Measurements from ENCODE around the gene AHRR. TPM values are rescaled to one million over a fixed set of nuclear protein-coding genes. Genes with fewer than 3 reads are reported as not detected.
A peak's percentile ranks its signal among the peaks of the same experiment; 100 is the strongest.

Gene AHRR
- total and polyA plus RNA-seq, 12 donors, result 0.07 to 1.2 (median 0.33) TPM; not detected in 2

DNA sequence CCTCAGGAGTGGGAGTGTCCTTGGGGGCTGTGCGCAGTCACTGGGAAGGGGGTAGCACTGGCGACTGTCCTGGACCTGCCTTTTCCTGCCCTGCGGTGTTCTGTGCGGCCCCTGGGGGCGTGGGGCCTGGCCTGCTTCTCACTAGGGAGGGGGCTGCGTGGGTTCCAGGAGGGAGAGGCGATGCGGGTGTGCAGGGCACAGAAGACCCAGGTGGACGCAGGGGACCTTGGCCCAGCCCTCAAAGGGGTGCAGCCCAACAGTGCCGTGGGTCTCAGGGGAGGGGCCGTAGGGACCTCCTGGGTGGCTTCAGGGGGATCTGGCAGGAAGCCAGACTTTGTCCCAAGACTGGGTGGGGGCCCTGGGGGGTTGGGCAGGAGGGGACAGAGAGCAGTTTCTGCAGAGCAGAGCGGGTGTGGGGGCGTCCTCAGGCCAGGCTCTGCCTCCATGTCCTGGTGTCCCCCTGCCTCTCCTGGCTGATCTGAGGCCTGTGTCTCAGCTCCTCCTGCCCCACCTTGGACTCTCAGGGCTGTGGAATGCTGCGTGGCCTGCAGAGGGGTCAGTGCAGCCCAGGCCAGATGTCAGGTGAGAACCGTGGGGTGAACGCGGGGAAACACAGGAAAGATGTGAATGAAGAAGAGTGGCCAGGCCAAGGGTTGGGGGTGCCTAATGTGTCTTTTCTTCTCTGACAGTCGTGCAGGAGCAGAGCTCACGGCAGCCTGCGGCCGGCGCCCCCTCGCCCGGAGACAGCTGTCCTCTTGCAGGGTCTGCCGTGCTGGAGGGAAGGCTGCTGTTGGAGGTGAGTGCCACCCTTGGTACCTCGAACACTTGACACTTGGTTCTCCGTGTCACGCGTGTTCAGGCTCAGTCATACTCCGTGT is 54.6 kb downstream of the AHRR start:
- intact Hi-C loops (cut with DNase I), result no loop called here
- Histone ChIP-seq H3K4me1 (peaks cover 0 to 9% (median 6%) of the 10 kb centered on the region in 9 donors), H3K36me3 (no peaks in the 10 kb centered on the region), H3K27me3 (peaks cover 0 to 36% (median 30%) of the 10 kb centered on the region in 7 donors), H3K4me3 (no peak overlapping the region), H3K9me3 (peaks cover 0 to 14% (median 0%) of the 10 kb centered on the region in 11 donors), H3K27ac (no peak overlapping the region)
- TF ChIP-seq, protein P1, sequence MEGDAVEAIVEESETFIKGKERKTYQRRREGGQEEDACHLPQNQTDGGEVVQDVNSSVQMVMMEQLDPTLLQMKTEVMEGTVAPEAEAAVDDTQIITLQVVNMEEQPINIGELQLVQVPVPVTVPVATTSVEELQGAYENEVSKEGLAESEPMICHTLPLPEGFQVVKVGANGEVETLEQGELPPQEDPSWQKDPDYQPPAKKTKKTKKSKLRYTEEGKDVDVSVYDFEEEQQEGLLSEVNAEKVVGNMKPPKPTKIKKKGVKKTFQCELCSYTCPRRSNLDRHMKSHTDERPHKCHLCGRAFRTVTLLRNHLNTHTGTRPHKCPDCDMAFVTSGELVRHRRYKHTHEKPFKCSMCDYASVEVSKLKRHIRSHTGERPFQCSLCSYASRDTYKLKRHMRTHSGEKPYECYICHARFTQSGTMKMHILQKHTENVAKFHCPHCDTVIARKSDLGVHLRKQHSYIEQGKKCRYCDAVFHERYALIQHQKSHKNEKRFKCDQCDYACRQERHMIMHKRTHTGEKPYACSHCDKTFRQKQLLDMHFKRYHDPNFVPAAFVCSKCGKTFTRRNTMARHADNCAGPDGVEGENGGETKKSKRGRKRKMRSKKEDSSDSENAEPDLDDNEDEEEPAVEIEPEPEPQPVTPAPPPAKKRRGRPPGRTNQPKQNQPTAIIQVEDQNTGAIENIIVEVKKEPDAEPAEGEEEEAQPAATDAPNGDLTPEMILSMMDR (IDR thresholded peaks at IDR 0.05), result no peak
- DNase-seq, result peak in 1 of 2 donors; percentile 2
- 90% methylated on average over 30 of the region's 30 CpGs for WGBS, 2 donors
- ATAC-seq, result no peak

GRCh38 chr5:376799-377325 is 55.3 kb downstream of the AHRR start:
- peaks cover 0 to 20% (median 0%) of the 10 kb centered on the region in 11 donors for H3K9me3 ChIP-seq
- peaks cover 0 to 35% (median 30%) of the 10 kb centered on the region in 7 donors for H3K27me3 ChIP-seq
- no peak overlapping the region for H3K4me3 ChIP-seq
- TF ChIP-seq, protein P1 (IDR thresholded peaks at IDR 0.05), result no peak
- no peaks in the 10 kb centered on the region for H3K36me3 ChIP-seq
- 90 to 95% methylated on average over 12 of the region's 12 CpGs for WGBS, 2 donors
- no peak overlapping the region for H3K27ac ChIP-seq
- peaks cover 0 to 9% (median 6%) of the 10 kb centered on the region in 9 donors for H3K4me1 ChIP-seq
- ATAC-seq (no peak), DNase-seq (no peak)
- intact Hi-C loops (cut with DNase I), result no loop called here

DNA sequence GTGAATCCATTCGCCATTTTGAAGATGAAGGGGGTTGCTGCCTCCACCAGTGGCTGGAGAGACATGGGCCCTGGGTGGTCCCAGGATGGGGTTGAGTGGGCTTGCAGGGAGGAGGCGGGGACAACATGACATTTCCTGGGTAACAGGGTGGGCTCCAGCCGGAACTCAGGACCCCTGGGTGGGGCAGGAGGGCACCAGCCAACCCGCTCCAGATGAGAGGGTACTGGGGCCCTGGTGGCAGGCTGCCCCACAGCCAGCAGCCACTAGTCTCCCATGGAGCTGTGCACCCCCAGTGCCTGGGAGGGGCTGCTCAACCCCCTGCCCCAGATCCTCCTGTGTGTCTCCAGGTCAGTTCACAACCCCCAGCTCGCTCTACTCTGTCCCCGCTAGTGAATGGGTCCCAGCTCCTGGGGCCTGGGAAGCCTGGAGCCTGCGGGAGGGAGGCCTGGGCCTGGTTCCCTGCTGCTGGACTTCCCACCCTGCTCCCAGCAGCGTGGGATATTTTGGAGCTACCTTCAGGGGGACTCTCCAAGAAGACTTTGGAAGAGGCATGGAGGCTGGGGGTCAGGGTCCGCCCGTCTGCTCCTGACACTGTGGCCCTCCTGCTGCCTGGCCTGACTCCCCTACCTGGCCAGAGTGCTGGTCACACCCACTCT is 55.9 kb downstream of the AHRR start:
- intact Hi-C loops (cut with DNase I), result no loop called here
- peaks cover 0 to 35% (median 30%) of the 10 kb centered on the region in 7 donors for H3K27me3 ChIP-seq
- peaks cover 0 to 8% (median 5%) of the 10 kb centered on the region in 9 donors for H3K4me1 ChIP-seq
- H3K4me3 ChIP-seq, result no peak overlapping the region
- WGBS, 2 donors, result 93 to 98% methylated on average over 10 of the region's 10 CpGs
- H3K27ac ChIP-seq, result no peak overlapping the region
- peaks cover 0 to 26% (median 0%) of the 10 kb centered on the region in 11 donors for H3K9me3 ChIP-seq
- H3K36me3 ChIP-seq, result no peaks in the 10 kb centered on the region
- ATAC-seq (peak in 1 of 8 donors; percentile 29), DNase-seq (peak in 1 of 2 donors; percentile 1)
- TF ChIP-seq, protein P1 (IDR thresholded peaks at IDR 0.05), result no peak

GRCh38 chr5:378301-378891 is 56.9 kb downstream of the AHRR start:
- 74 to 76% methylated on average over 8 of the region's 8 CpGs for WGBS, 2 donors
- DNase-seq (no peak), ATAC-seq (no peak)
- peaks cover 0 to 31% (median 0%) of the 10 kb centered on the region in 11 donors for H3K9me3 ChIP-seq
- no peaks in the 10 kb centered on the region for H3K36me3 ChIP-seq
- no peak overlapping the region for H3K4me3 ChIP-seq
- intact Hi-C loops (cut with DNase I), result no loop called here
- H3K4me1 ChIP-seq, result peaks cover 0 to 8% (median 5%) of the 10 kb centered on the region in 9 donors
- TF ChIP-seq, protein P1 (IDR thresholded peaks at IDR 0.05), result no peak
- peaks cover 0 to 27% (median 23%) of the 10 kb centered on the region in 7 donors for H3K27me3 ChIP-seq
- no peak overlapping the region for H3K27ac ChIP-seq

Measured in heart right ventricle (tissue), 16 donors.